Measurements from ENCODE around the gene DNAJC5.

Gene DNAJC5

GRCh38 chr20:63951398-63952209 lies 56.7 kb downstream of the DNAJC5 start:
- no peak for TF ChIP-seq CTCF (IDR thresholded peaks at IDR 0.05; ENCODE audit: low read depth, low read length, missing control alignments)
- H3K4me3 ChIP-seq (ENCODE audit: low read depth, low read length), result no peak overlapping the region
- in situ Hi-C loops (cut with HindIII; ENCODE audit: low sequenced_read_pairs), result no loop called here
- no peak for DNase-seq (ENCODE audit: low read depth)

DNA sequence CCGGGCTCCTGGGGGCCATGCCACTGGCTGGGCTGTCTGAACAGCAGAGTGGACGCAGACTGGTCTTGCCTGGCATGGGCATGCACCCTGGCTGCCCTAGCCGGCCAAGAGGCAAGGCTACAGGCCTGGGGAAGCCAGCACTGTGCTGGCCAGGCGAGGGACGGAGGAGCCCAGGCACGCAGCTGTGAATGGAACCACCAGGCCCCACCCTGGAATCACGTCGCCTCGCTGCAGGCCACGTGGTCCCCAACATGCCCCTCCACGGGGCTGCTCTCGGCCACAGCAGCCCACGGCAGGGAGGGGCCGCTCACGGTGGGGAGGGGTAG lies 57.2 kb downstream of the DNAJC5 start:
- H3K4me3 ChIP-seq (ENCODE audit: low read depth, low read length), result no peak overlapping the region
- no peak for TF ChIP-seq CTCF (IDR thresholded peaks at IDR 0.05; ENCODE audit: low read depth, low read length, missing control alignments)
- in situ Hi-C loops (cut with HindIII; ENCODE audit: low sequenced_read_pairs), result no loop called here
- no peak for DNase-seq (ENCODE audit: low read depth)

DNA sequence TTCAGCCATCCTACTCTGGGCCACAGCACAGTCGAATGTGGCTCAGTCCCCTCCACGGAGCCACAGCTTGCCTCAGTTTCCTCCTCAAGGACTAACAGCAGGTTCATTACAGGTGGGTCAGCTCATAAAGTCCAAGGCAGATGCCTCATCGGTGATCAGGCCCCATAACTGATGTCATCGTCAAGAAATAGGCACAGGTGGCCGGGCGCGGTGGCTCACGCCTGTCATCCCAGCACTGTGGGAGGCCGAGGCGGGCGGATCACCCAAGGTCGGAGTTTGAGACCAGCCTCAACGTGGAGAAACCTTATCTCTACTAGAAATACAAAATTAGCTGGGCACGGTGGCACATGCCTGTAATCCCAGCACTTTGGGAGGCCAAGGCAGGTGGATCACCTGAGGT lies 57.8 kb downstream of the DNAJC5 start:
- in situ Hi-C loops (cut with HindIII; ENCODE audit: low sequenced_read_pairs), result no loop called here
- no peak overlapping the region for H3K4me3 ChIP-seq (ENCODE audit: low read depth, low read length)
- no peak for TF ChIP-seq CTCF (IDR thresholded peaks at IDR 0.05; ENCODE audit: low read depth, low read length, missing control alignments)
- DNase-seq (ENCODE audit: low read depth), result no peak

GRCh38 chr20:63953764-63954429 lies 59.0 kb downstream of the DNAJC5 start:
- in situ Hi-C loops (cut with HindIII; ENCODE audit: low sequenced_read_pairs), result no loop called here
- no peak for TF ChIP-seq CTCF (IDR thresholded peaks at IDR 0.05; ENCODE audit: low read depth, low read length, missing control alignments)
- no peak for DNase-seq (ENCODE audit: low read depth)
- H3K4me3 ChIP-seq (ENCODE audit: low read depth, low read length), result no peak overlapping the region

DNA sequence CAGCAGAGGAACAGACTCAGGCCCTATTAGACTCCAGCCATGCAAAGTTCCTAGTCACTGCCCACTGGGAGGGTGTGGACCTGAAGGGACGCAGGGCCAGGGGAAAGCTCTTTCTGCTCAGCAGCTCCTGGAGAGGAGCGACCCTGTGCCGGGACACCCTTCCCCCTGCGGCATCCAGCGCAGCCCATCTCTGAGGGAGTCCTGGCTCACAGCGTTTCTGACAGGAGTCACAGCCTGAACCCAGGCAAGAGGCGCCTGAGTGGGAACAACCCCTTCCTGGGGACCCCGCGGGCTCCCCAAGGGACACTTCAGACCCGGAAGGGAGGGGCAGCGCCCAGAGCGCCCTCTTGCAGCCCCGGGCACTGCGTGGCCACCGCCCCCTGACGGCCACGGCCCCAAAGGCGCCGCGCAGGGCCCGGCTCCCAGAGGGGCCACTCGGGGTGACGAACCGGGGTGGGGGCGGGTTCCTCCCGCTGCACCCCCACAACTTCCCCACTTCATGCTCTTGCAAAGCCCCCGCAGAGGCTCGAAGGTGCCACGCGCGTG lies 60.4 kb downstream of the DNAJC5 start:
- peak overlapping the region; percentile 94 for H3K4me3 ChIP-seq (ENCODE audit: low read depth, low read length)
- DNase-seq (ENCODE audit: low read depth), result no peak
- in situ Hi-C loops (cut with HindIII; ENCODE audit: low sequenced_read_pairs), result no loop called here
- TF ChIP-seq CTCF (IDR thresholded peaks at IDR 0.05; ENCODE audit: low read depth, low read length, missing control alignments), result peak; percentile 45

DNA sequence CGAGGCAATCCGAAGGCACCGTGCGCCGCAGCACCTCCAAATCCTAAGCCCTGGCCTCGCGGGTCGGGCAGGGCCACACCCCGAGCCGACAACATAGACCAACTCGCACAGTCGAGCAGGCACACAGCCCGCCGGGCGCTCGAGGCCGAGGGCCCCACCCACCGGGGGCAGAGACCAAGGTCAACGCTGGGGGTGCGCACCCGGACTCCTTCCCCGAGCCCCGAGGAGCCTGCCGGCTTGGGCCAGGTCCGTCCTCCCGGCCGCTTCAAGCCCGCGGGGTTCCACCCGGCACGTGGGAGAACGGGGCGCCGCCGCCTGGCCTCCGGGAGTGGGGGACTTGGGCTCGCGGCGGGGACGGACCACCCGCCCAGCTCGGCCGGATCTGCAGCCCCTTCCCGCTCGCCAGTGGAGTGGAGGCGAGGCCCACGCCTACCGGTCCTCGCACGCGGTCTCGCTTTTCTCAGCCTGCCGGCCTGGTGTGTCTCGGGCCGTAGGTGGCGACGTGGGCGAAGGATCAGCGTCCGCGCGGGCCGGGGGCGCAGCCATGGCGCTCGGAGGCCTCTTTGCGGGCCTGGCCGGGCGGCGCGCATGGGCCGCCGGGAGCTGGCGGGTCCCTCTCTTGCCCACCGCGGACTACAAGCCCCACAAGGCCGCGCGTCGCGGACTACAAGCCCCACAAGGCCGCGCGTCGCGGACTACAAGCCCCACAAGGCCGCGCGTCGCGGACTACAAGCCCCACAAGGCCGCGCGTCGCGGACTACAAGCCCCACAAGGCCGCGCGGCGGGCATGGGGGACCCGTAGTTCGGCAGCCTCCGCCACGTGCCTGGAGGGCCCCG lies 61.1 kb downstream of the DNAJC5 start, which contains the start of gene UCKL1:
Gene UCKL1, minus strand, starts transcription at position 590 of the 837 bp plus-strand sequence. Its CDS starts 44 bp downstream, at position 546.
- TF ChIP-seq CTCF (IDR thresholded peaks at IDR 0.05; ENCODE audit: low read depth, low read length, missing control alignments), result no peak
- DNase-seq (ENCODE audit: low read depth), result peak; percentile 80
- in situ Hi-C loops (cut with HindIII; ENCODE audit: low sequenced_read_pairs), result no loop called here

More for the DNA sequence above, 61.1 kb downstream of the DNAJC5 start, which contains the start of gene UCKL1:
- peak within 1 kb of the TSS; percentile 94 for H3K4me3 ChIP-seq (ENCODE audit: low read depth, low read length)
